H9 (cell line): Measurements from ENCODE around the gene AGTRAP. TPM values are rescaled to one million over a fixed set of nuclear protein-coding genes. Genes with fewer than 3 reads are reported as not detected.

ENCODE experiments used
- DNase-seq: peaks from one replicate; pipeline ENCODE4 v3.0.0-alpha.2; 2017
- H2AFZ ChIP-seq: one replicate; pipeline ENCODE4 v1.6.1; 2013; ENCODE audit warnings: mild to moderate bottlenecking, low read length, control low read depth, moderate library complexity
- H2AK5ac ChIP-seq: 2 replicates; pipeline ENCODE4 v1.6.1; 2013; ENCODE audit warnings: low read length, control low read depth, mixed read lengths; ENCODE audit not compliant: insufficient read length
- H2BK120ac ChIP-seq: one replicate; pipeline ENCODE4 v1.6.1; 2013; ENCODE audit warnings: low read depth, mild to moderate bottlenecking, low read length, control low read depth, inconsistent platforms; ENCODE audit not compliant: poor library complexity, severe bottlenecking
- H2BK12ac ChIP-seq: 2 replicates; pipeline ENCODE4 v1.6.1; 2013; ENCODE audit warnings: low read length, control low read depth, mixed read lengths, low read depth; ENCODE audit not compliant: insufficient read length
- H2BK15ac ChIP-seq: 2 replicates; pipeline ENCODE4 v1.6.1; 2013; ENCODE audit warnings: low read depth, low read length, control low read depth
- H2BK20ac ChIP-seq: one replicate; pipeline ENCODE4 v1.6.1; 2013; ENCODE audit warnings: low read depth, mild to moderate bottlenecking, low read length, control low read depth, inconsistent platforms; ENCODE audit not compliant: poor library complexity, severe bottlenecking
- H2BK5ac ChIP-seq: 2 replicates; pipeline ENCODE4 v1.6.1; 2013; ENCODE audit warnings: low read length, control low read depth, mixed read lengths; ENCODE audit not compliant: insufficient read length
- H3K14ac ChIP-seq: 2 replicates; pipeline ENCODE4 v1.6.1; 2013; ENCODE audit warnings: low read length, control low read depth; ENCODE audit not compliant: insufficient read depth
- H3K18ac ChIP-seq: 2 replicates; pipeline ENCODE4 v1.6.1; 2013; ENCODE audit warnings: low read depth, mild to moderate bottlenecking, mixed read lengths, low read length, control low read depth; ENCODE audit not compliant: insufficient read length
- H3K23ac ChIP-seq: 2 replicates; pipeline ENCODE4 v1.6.1; 2013; ENCODE audit warnings: low read length, control low read depth, mixed read lengths, low read depth; ENCODE audit not compliant: insufficient read length
- H3K23me2 ChIP-seq: 2 replicates; pipeline ENCODE4 v1.6.1; 2013; ENCODE audit warnings: low read depth, mild to moderate bottlenecking, mixed read lengths, low read length, control low read depth; ENCODE audit not compliant: insufficient read length, poor library complexity, severe bottlenecking
- H3K27ac ChIP-seq: 2 replicates; pipeline ENCODE4 v1.5.1; 2013; ENCODE audit warnings: low read length, control low read depth, mixed read lengths, low read depth; ENCODE audit not compliant: insufficient read length
- H3K27me3 ChIP-seq: 2 replicates; pipeline ENCODE4 v1.6.1; 2013; ENCODE audit warnings: low read length, control low read depth, inconsistent platforms; ENCODE audit not compliant: insufficient read depth
- H3K4ac ChIP-seq: 2 replicates; pipeline ENCODE4 v1.6.1; 2013; ENCODE audit warnings: low read depth, mild to moderate bottlenecking, control low read depth, inconsistent platforms, low read length, moderate library complexity
- H3K4me1 ChIP-seq: 2 replicates; pipeline ENCODE4 v1.6.1; 2013; ENCODE audit warnings: low read length, control low read depth, inconsistent platforms; ENCODE audit not compliant: insufficient read depth
- H3K4me2 ChIP-seq: 2 replicates; pipeline ENCODE4 v1.6.1; 2013; ENCODE audit warnings: low read length, control low read depth, mixed read lengths; ENCODE audit not compliant: insufficient read length, insufficient read depth
- H3K56ac ChIP-seq: 2 replicates; pipeline ENCODE4 v1.6.1; 2013; ENCODE audit warnings: low read depth, mild to moderate bottlenecking, mixed read lengths, low read length, control low read depth; ENCODE audit not compliant: insufficient read length
- H3K79me1 ChIP-seq: 2 replicates; pipeline ENCODE4 v1.6.1; 2013; ENCODE audit warnings: low read depth, mild to moderate bottlenecking, moderate library complexity, low read length, control low read depth, inconsistent platforms; ENCODE audit not compliant: insufficient read depth, poor library complexity, severe bottlenecking
- H3K79me2 ChIP-seq: 2 replicates; pipeline ENCODE4 v1.6.1; 2013; ENCODE audit warnings: low read length, control low read depth, inconsistent platforms; ENCODE audit not compliant: insufficient read depth
- H3K9ac ChIP-seq: 2 replicates; pipeline ENCODE4 v1.6.1; 2013; ENCODE audit warnings: low read length, control low read depth, mixed read lengths; ENCODE audit not compliant: insufficient read length; ENCODE audit errors: extremely low read depth
- H3K9me3 ChIP-seq: one replicate; pipeline ENCODE4 v1.6.1; 2013; ENCODE audit warnings: low read depth, low read length, inconsistent platforms; ENCODE audit not compliant: control insufficient read depth
- H3T11ph ChIP-seq: one replicate; pipeline ENCODE4 v1.6.1; 2013; ENCODE audit warnings: mild to moderate bottlenecking, low read length, control low read depth, inconsistent platforms
- H4K20me1 ChIP-seq: one replicate; pipeline ENCODE4 v1.6.1; 2013; ENCODE audit not compliant: control insufficient read depth, insufficient read length, insufficient read depth
- H4K5ac ChIP-seq: 2 replicates; pipeline ENCODE4 v1.6.1; 2013; ENCODE audit warnings: low read depth, mild to moderate bottlenecking, mixed read lengths, low read length, control low read depth; ENCODE audit not compliant: insufficient read length
- H4K8ac ChIP-seq: replicated peaks from 2 replicates; pipeline ENCODE4 v1.6.1; 2013; ENCODE audit warnings: low read length, control low read depth, mixed read lengths, low read depth; ENCODE audit not compliant: insufficient read length
- H4K91ac ChIP-seq: 2 replicates; pipeline ENCODE4 v1.6.1; 2013; ENCODE audit warnings: low read depth, mild to moderate bottlenecking, moderate library complexity, mixed read lengths, low read length, control low read depth; ENCODE audit not compliant: insufficient read length
- H3K27ac Mint-ChIP-seq, 3 experiments: 2 replicates in 2 of 3; 3 replicates in 1 of 3; pipeline ENCODE4 v1.8.0; 2020 to 2021; ENCODE audit warnings: mixed read lengths in 3 of 3, mild to moderate bottlenecking in 1 of 3, moderate library complexity in 1 of 3
- H3K27me3 Mint-ChIP-seq: 2 replicates; pipeline ENCODE4 v1.8.0; 2021; ENCODE audit warnings: low read depth, mild to moderate bottlenecking, moderate library complexity, mixed read lengths
- H3K36me3 Mint-ChIP-seq, 3 experiments: 2 replicates in 2 of 3; 3 replicates in 1 of 3; pipeline ENCODE4 v1.8.0; 2020 to 2021; ENCODE audit warnings: low read depth in 3 of 3, mixed read lengths in 3 of 3; ENCODE audit not compliant: insufficient read depth in 1 of 3
- H3K4me1 Mint-ChIP-seq, 2 experiments: 2 replicates each; pipeline ENCODE4 v1.8.0; 2020; ENCODE audit warnings: mixed read lengths in 2 of 2
- H3K4me3 Mint-ChIP-seq, 2 experiments: 2 replicates in 1 of 2; 3 replicates in 1 of 2; pipeline ENCODE4 v1.8.0; 2020 to 2021; ENCODE audit warnings: mild to moderate bottlenecking in 2 of 2, mixed read lengths in 2 of 2, moderate library complexity in 1 of 2
- H3K9me3 Mint-ChIP-seq, 2 experiments: 2 replicates in 1 of 2; 3 replicates in 1 of 2; pipeline ENCODE4 v1.8.0; 2020; ENCODE audit warnings: mild to moderate bottlenecking in 2 of 2, mixed read lengths in 2 of 2, moderate library complexity in 1 of 2
- WGBS: extraction: QIAGEN DNeasy Blood & Tissue Kit; methylation state at CpG from one replicate; pipeline ENCODE4 v1.1.7; 2013; ENCODE audit warnings: missing lambda C conversion rate, low lambda C conversion rate, mixed read lengths; ENCODE audit not compliant: insufficient read length; ENCODE audit errors: extremely low coverage; 5-methylcytosine and 5-hydroxymethylcytosine counted together
- total RNA-seq: library from RNA; stranded (reverse); gene quantifications from 2 replicates; pipeline ENCODE4 v1.2.1, GENCODE V29; 2021
- TF ChIP-seq, protein P1 (sequence below): fragments of 200-600 bp; sonication (generic); conservative IDR thresholded peaks from 3 replicates; pipeline ENCODE4 v1.8.0; 2021; ENCODE audit warnings: antibody characterized with exemption, mild to moderate bottlenecking

The AGTRAP gene
- total RNA-seq, 1 experiment from 2014 or later: 60.9 TPM

DNA sequence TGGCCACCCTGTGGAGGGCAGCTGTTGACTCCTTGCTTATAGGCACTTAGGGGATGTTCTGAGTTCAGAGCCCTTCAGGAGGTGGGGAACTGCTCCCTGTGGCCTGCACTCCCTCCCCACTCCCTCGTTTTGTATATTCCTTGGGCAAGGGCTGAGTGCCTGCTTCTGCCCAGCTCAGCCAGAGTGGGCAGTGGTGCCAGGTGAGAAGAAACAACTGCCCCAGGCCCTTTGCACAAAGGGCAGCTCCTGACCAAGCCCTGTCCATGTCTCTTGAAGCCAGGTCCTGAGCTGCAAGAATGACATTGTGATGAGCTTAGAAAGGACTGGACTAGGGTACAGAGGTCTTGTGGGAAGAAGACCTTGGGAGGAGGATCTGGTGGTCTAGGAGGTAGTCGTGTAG is 2.2 kb downstream of the AGTRAP start:
- Mint-ChIP-seq H3K4me1 (peaks cover 32 to 37% of the 10 kb centered on the region in 2 experiments), H3K4me3 (peak overlapping the region in 1 of 2 experiments; percentile 97; a peak in 2 of 5 replicates), H3K36me3 (peaks cover 0 to 11% (median 0%) of the 10 kb centered on the region in 3 experiments; a peak in 4 of 7 replicates), H3K9me3 (no peaks in the 10 kb centered on the region; a peak in 1 of 5 replicates), H3K27me3 (no peaks in the 10 kb centered on the region; the same call in 1 of the 2 replicates), H3K27ac (peak overlapping the region in 1 of 3 experiments; percentile 19; a peak in 3 of 7 replicates)
- H3K23ac ChIP-seq: no peak overlapping the region
- H2BK5ac ChIP-seq: no peak overlapping the region
- H4K8ac ChIP-seq: no peak overlapping the region
- H2AK5ac ChIP-seq: no peak overlapping the region
- H3K27ac ChIP-seq: no peak overlapping the region
- no peak overlapping the region for H3K9ac ChIP-seq
- H3K4me2 ChIP-seq: no peak overlapping the region
- H3T11ph ChIP-seq: no peak overlapping the region
- H3K23me2 ChIP-seq: peaks cover 6% of the 10 kb centered on the region
- H2BK120ac ChIP-seq: no peak overlapping the region
- no peak overlapping the region for H3K18ac ChIP-seq
- no peaks in the 10 kb centered on the region for H3K79me1 ChIP-seq
- WGBS: no CpG with 5 or more reads among the region's 2 CpGs
- H3K27me3 ChIP-seq: no peaks in the 10 kb centered on the region
- no peak for DNase-seq
- H3K14ac ChIP-seq: no peak overlapping the region
- H4K5ac ChIP-seq: no peak overlapping the region
- no peaks in the 10 kb centered on the region for H3K79me2 ChIP-seq
- TF ChIP-seq, protein P1, sequence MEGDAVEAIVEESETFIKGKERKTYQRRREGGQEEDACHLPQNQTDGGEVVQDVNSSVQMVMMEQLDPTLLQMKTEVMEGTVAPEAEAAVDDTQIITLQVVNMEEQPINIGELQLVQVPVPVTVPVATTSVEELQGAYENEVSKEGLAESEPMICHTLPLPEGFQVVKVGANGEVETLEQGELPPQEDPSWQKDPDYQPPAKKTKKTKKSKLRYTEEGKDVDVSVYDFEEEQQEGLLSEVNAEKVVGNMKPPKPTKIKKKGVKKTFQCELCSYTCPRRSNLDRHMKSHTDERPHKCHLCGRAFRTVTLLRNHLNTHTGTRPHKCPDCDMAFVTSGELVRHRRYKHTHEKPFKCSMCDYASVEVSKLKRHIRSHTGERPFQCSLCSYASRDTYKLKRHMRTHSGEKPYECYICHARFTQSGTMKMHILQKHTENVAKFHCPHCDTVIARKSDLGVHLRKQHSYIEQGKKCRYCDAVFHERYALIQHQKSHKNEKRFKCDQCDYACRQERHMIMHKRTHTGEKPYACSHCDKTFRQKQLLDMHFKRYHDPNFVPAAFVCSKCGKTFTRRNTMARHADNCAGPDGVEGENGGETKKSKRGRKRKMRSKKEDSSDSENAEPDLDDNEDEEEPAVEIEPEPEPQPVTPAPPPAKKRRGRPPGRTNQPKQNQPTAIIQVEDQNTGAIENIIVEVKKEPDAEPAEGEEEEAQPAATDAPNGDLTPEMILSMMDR: no peak
- no peak overlapping the region for H2BK15ac ChIP-seq
- H3K4ac ChIP-seq: no peak overlapping the region
- no peaks in the 10 kb centered on the region for H3K9me3 ChIP-seq
- no peak overlapping the region for H2BK12ac ChIP-seq
- peak overlapping the region; percentile 66 for H3K56ac ChIP-seq
- no peaks in the 10 kb centered on the region for H4K20me1 ChIP-seq
- no peak overlapping the region for H2AFZ ChIP-seq
- H3K4me1 ChIP-seq: peaks cover 4% of the 10 kb centered on the region; the same call in 1 of the 2 replicates
- H2BK20ac ChIP-seq: no peak overlapping the region
- H4K91ac ChIP-seq: peak overlapping the region; percentile 63
